Activated effector memory CD4-positive, alpha-beta T cell treated with anti-CD3 and anti-CD28 coated beads, Interleukin-2, amount 50 U/mL, for 16 hours (primary cell): ENCODE results near the gene THAP12.
"Not testable (repeated sequence)": the region's sequence is repeated elsewhere in the genome, so short reads cannot be mapped to it uniquely, and the experiment has no call there.

Experiments used
- DNase-seq: peaks from one replicate; pipeline ENCODE4 v3.0.0-alpha.2; 2020

THAP12 gene

DNA sequence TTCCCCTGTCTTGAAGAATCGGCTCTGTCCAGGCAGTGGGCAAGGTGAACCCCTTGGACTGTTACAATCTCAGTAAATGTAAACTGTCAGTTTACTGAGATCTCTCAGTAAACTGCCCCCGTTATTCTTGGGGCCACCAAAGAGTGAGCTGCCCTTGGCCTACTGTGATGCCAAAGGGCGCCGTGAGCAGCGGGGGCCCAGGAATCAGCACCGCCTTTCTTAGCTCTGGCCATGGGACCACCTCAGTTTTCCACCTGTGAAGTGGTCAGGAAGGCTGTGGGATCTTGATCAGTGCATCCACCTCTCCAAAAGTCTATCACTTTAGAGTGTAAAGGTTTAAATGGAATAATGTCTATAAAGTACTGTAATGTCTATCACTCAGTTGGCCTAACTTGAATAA is 57.1 kb downstream of the THAP12 start:
- no peak for DNase-seq

DNA sequence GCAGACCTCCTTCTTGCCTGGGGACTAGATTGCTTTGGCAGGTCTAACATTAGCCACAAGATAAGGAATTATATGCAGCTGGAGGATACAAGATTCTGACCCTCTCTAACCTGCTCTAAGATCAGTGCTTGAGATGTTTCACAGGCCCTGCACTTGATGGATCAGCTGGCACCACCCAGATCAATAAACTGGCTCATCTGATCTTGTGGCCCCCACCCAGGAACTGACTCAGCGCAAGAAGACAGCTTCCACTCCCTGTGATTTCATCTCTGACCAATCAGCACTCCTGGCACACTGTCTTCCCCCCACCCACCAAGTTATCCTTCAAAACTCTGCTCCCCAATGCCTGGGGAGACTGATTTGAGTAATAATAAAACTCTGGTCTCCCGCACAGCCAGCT is 57.6 kb downstream of the THAP12 start:
- not testable (repeated sequence) for DNase-seq

DNA sequence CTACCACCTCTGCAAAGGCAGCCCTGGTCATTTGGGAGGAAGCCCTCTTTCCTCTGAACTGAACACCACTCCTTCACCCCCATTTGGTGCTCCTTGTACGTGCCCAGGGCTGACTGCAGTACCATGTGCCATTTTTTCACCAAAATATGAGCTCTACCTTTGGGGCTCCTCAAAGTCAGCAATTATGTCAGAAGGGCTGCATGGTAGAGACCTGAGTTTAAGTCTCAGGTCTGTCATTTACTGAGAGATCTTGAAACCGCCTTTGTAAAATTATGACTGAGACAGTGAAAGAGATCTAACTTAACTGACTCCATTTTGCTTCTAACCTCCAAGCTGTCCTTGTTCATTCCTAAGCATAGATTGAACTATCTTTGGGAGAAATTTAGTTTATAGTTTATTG is 58.0 kb downstream of the THAP12 start:
- DNase-seq, result no peak

DNA sequence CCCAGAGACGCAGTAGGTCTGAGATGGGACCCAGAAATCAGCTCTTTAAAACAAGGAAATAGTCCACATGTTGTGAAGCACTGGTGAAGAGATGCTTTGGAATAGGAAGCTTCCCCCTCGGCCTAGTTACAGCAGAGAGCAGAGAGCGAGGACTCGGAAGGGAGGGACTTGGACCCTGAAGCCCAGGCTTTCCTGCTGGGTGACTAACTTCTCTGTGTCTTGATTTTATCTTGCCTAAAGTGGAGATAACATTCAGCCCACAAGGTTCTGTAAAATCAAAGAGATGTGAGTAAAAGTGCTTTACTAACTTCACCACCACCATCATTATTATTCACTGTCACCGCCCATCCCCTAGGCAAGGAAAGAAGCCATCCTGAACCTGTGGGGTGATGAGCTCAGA is 58.4 kb downstream of the THAP12 start:
- no peak for DNase-seq

DNA sequence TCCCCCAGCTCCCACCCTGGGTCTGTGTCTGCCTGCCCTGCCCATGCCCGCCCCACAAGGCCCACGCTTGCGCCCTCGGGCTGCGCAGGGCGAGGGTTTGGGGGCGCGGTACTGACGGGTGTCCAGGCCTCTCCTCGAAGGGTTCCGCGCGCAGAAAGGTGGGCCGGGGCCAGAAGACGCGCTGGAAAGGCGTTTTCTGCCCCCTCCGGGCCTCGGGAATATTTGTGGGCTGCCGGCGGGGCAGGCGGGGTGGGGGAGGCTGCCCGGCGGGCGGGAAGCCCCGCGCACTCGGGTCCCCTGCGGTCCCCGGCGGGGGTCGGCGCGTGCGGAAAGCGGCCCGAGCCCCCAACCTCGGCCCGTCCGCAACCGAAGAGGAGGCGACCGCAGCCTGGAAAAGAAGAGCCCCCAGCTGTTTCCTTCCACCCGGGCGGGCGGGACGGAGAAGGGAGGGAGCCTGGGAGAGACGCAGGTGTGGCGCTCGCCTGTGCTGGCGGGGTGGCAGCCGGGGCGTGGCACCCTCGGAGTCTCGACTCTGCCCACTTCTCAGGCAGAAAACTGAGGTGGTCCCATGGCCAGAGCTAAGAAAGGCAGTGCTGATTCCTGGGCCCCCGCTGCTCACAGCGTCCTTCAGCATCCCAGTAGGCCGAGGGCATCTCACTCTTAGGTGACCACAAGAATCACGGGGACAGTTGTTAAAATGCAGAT is 59.0 kb downstream of the THAP12 start:
- DNase-seq, result no peak

DNA sequence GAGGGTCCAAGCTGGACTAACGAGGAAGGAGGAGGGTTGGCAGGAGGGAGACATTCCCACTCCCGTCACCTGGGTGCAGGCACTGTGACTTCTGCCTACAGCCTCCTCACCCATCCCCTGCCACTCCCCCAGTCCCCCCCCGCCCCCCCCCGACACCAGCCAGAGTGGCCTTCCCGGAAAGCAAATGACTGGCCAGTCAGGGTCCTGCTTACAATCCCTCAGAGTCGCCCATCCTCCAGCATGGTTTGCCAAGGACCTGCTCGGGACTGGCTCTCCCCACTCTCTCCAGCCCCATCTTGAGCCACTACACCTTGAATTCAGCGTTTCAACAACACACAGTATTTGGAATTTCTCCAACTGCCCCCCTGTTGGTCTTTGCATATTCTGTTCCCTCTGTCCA is 59.6 kb downstream of the THAP12 start:
- DNase-seq, result no peak

DNA sequence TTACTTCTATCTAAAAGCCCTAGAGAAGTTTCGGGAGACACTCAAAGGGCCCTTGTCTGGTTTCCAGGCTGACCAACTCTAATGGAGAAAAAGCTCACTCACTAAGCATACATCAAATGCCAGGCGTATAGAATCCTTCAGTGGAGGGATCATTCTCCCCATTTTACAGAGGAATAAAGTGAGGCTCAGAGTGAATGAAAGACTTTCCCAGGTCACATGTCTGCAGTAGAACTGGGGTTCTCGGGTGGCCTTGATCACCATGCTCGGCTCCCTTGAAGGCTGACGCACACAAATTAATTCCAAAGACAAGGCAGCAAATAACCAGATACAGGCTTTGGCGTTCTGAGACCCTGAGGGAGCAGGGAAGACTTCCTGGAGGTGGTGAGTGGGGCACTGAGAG is 60.0 kb downstream of the THAP12 start:
- no peak for DNase-seq

DNA sequence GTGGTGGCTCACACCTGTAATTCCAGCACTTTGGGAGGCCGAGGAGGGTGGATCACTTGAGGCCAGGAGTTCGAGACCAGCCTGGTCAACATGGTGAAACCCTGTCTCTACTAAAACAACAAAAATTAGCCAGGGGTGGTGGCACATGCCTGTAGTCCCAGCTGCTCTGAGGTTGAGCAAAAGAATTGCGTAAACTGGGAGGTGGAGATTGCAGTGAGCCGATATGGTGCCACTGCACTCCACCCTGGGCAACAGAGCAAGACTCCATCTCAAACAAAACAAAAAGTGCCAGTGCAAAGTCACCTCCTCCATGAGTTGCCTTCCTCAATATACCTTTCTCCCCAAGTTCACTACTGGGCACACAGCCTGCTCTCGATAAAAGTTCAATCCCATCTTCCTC is 61.1 kb downstream of the THAP12 start:
- DNase-seq, result not testable (repeated sequence)

DNA sequence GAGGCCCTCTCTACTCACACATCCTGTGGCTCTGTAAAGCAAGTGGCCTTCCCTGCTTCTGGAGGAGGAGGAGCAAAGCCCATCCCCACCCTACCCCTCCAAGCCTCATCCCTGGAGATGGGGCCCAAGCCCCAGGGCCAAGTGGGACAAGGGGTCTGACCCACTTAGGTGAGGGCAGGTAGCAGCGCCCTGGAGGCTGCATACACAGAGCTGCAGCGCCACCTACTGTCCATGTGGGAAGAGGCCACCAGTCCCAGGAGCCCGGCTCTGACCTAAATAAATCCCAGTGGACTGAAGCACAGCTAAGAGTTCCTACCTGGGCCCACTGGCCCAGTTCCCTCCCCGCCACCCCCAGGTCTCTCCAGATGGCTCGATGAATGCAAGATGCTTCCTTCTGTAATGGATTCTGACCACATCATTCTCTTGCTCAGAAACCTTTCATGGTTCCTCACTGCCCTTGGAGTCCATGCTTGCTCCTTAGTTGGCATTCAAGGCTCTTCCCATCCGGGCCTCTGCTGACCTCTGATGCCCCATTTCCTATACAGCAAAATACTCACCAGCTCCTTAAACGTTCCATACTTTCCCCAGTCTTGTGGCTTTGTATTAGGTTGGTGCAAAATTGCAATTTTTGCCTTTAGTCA is 62.1 kb downstream of the THAP12 start:
- peak; percentile 94 for DNase-seq

DNA sequence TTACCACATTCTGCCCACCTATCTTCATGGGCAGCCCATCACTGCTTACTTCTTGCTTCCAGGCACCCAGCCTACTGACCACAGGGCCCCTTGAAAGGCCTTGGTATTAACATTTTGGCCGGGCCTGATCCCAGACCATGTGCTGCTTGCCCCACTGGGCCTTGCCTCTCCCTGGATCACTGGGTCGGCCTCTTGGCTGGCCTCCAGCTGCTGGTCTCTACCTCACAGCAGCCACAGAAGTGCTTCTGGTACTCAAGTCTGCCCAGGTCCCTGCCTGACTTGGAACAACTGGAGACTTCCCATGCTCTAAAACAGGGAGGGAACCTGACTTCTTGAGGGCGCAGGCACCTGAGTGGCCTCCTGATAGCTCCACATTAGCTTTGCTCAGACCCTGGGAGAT is 63.6 kb downstream of the THAP12 start:
- DNase-seq, result no peak

DNA sequence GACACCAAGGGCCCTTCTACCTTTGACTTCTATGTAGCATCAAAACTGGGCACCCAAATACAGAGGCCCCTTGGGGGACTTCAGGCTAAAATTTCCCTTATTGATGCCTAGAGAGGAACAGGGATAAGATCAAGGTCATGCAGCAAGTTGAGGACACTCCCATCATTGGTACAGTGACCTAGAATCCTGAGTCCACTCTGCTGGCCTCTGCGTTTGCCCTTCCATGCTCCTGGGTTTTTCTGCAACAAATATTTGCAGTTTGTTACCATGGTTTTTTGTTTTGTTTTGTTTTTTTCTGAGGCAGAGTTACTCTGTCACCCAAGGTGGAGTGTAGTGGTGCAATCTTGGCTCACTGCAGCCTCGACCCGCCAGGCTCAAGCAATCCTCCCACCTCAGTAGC is 64.2 kb downstream of the THAP12 start:
- no peak for DNase-seq

DNA sequence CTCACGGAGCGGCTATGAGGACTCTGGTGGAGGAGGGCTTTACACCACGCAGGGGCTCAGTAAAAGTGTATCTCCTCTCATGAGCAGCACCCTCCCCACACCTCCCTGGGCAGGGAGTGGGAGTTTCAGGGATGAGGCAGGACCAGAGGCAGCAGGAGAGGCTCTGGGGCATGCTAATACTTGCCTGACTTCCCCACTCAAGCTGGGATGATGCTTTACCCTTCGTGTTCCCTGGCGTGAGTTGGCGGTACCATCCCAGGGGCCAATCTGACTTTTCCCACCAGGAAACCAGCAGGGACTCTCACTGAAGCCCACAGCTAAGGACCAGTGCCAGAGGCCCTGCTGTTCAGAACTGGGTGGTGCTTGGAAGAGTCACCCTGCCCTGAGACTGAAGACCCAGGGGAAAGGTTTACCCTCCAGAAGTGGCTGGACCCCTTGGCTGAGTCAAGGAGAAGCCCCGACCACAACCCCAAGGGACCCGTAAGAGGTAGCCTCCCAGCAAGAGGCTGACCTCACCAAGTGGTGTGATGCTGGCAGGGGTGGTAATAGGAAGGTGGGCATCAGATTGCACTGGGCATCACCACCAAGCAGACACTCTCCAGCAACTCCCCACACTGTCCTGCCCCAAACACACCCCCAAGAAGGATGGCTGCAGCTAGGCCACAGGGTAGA is 65.6 kb downstream of the THAP12 start:
- no peak for DNase-seq

DNA sequence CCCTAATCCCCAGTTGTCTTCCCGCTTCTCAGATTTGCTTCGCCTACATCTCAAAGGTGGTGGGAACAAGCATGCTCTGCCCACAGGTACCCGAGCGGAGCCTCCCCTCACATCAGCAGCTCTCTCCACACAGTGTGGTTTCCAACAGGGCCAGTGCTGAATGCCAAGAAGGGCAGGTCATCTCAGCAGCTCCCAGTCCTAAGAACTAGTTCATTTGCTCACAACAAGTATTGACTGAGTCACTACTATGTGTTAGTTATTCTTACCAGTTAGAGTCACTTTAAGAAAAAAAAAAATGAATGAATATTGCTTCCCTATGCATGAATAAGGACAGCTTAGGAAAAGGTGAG is 66.2 kb downstream of the THAP12 start:
- no peak for DNase-seq

DNA sequence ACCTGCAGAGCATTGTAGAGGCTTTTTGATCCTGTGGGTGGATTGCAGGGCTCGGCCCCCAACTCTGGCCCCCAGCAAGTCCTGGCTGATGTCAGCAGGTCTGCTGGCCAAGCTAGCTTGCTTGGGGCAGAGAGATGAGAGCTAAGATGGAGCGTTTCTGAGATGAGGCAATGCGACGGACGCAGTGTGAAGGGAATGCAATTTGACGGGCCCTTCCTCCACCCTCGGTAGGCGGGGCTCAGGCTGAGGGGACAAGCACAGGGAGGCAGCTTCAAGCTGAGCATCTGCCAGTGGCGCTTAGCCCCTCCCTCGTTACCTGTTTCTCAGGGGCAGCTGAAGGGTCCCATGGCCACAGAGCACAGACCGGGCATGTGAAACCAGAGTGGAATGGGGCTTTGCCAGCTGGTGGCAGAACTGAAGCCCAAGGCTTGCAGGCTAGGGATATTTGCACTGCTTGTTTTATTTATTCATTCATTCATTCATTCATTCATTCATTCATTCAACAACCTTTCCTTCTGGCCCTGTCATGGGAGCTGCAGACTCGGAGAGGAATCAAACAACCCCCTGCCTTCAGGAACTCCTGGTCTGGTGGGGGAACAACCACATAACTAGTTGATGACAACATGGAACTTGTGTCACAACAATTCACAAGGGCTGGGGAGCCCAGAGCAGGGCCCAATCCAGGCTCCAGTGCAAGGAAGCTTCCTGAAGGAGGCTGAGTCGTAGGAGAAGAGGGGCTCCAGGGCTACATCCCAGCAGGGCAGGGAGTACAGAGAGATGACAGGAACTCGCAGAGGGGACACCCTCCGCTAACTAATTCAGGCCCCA is 66.8 kb downstream of the THAP12 start:
- DNase-seq, result no peak

DNA sequence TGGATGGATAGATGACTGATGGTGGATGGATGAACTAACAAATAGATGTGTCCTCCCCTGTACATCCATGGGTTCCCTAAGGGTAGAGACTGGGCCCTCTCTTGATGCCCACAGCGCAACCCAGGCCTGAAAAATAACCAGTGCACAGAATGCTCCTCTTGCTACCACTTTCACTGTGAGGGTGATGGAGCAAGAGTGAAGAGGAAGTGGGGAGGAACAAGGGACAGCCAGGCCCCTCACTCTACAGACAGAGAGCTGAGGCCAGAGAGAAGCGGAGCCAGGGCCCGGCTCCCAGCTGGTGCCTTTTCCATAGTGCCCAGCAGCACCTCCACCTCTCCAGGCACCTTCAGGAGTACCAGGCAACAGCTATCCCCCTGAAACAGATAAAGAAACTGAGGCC is 67.7 kb downstream of the THAP12 start:
- no peak for DNase-seq

DNA sequence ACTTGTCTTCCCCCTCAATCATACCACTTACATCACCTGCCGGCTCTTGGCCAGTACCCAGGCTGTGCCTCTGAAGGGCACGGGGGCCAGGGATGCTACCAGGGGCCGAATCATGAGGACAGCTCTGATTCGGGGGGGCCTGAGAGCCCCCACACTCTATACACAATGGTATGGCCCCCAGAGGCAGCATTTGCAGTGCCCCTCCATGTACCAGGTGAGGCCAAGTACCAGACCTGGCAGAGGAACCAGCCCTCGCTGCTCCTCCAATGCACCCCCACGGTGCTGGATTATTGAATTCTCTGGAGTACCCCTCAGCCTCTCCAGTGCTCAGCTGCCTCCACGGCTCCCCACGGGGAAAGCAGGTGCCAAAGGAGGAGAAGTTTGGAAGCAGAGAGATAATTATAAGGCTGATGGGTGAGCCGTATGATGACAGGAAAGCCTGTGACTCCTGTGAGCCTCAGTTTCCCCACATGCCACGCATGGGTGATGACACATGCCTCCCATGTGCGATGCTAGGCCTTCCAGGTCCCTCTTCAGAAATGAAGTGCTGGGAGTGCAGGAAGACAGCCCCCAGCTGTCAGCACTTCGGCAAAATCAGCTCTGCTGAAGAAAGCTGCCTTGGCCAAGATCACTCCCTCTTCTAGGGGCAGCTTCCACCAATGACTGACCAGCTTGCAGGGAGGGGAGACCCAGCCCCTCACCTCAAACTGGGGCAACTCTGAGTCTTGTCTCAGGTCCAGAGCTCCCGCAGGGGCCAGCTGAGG is 69.9 kb downstream of the THAP12 start:
- DNase-seq, result no peak

DNA sequence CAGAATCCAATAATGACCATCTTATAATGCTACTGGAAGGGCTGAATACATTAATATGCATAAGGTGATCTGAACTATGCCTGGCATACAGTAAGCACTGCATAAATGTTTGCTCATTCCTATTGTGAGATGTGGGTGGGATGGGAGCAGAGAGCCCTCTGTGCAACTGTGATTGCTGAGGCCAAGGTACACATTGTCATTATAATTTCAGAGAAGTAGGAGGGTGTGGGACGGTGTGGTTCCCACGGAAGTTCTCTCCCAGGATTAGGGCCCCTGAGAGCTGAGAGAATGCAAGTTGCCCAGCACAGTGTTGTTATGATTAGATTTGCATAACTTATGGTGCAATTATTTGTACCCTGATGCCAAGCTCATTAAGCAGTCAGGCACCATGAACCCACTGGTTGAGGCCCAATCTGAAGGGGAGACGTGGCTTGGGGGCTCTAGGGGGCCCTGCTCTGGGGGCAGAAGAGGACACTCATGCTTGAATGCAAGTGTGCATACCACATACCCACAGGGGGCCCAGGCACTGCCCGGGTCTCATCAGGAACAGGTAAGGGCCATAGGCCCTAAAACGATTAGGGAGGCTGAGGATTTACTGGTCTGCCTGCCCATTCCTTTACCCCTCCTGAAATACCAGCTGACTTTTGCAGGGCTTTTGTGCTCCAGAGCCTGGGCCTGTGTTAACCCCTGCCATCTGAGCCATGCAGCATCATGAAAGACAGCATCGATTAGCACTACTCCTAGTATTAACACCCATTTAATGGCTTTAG is 72.8 kb downstream of the THAP12 start:
- DNase-seq, result no peak

DNA sequence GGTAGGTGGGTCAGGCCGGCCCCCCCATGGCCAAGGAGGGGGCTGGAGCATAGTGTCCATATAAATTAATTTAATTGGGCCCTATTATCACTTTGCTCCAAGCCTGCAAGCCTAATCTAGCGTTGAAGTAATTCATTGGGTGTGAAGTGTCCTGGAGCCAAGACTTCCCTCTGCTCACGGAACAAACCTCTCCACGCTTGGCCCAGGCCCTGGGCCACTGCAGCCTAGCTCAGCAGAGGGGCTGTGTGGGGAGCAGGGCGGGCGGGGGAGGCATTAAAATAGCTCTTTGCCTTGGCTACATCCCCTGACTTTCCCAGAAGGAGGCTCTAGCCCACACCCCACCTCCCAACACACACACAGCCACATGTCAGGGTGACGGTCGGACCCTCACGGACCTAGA is 73.5 kb downstream of the THAP12 start:
- DNase-seq, result no peak

DNA sequence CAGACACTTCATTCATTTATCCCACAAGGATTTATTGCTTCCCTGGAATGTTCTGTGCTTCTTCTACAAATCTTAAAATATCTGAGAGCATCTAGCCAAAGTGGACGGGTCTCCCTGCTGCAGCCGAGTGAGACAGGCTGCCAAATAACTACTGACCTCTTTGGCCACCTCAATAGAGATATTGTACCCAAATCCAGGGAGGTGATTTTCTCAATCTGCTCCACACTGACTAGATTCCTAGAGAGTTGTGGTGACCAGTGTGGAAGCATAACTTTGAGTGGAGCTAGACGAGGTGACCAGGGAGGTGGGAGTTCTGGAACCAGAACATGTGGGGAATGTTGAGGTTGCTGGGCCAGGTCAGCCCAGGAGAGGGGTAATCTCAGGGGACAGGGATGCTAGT is 77.5 kb downstream of the THAP12 start:
- no peak for DNase-seq

DNA sequence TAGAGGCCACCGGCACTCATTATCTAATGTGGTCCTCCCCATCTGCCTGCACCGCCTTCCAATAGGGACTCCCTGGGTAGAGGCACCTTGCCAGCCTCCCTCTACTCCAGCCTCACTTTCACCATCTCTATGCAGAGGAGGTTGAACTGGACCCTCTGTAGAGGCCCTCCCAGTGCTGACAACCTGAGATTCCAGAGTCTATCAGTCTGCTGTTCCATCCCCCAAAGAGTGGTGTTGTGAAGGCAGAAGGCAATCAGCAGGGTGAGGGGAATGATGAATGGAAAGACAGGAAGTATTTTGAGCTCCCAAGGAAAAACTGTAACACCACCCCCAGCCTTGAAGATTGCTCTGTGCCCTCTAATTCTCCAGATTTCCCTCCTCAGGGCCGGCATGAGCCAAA is 77.9 kb downstream of the THAP12 start:
- no peak for DNase-seq
